ENCODE measurements around the gene TSGA10IP.

TSGA10IP gene

GRCh38 chr11:65945430-65945911 is at the start of gene TSGA10IP:
Gene TSGA10IP (plus strand): TSS chr11:65945480. CDS start chr11:65945676, 196 bp downstream.
- no peak for DNase-seq

DNA sequence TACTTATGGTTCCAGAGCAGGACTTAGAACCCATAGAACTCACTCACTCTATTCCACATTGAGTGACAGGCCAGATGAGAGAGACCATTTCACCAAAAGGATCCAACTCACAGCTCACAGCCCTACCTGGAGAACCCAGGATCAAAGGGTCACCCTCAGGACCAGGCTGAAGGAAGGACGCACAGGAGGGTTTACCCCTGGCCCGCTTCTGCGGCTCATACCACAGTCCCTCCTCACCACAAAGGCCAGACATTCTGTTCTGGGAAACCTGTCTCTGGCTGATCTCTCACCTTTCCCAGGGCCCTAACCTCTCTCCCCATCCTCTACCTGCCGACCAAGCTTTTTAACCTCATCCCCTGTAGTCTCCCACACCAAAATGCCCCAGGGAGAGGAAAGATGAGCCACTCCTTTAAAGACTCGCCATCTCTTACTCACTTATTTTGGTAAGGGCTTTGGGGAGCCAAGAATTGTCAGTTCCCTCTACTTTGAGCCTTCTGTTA is 49.7 kb upstream of the TSGA10IP start:
- DNase-seq = no peak

GRCh38 chr11:65896034-65896999 is 49.0 kb upstream of the TSGA10IP start:
- no peak for DNase-seq

DNA sequence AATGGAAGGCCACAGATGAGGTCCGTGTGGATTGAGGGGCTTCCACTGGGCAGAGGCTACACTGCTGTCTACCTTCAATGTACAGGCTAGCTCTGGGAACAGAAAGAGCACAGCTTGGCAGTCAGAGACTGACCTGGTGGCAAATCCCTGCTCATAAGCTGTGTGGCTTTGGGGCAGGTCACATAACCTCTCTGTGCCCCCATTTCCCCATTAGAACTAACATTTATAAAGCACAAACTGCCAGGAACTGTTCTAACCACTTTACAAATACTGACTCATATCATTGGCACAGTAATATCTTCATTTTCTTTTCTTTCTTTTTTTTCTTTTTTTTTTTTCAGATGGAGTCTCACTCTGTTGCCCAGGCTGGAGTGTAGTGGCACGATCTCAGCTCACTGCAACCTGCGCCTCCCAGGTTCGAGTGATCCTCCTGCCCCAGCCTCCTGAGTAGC is 48.2 kb upstream of the TSGA10IP start:
- DNase-seq = no peak

GRCh38 chr11:65898656-65899355 is 46.5 kb upstream of the TSGA10IP start:
- no peak for DNase-seq

DNA sequence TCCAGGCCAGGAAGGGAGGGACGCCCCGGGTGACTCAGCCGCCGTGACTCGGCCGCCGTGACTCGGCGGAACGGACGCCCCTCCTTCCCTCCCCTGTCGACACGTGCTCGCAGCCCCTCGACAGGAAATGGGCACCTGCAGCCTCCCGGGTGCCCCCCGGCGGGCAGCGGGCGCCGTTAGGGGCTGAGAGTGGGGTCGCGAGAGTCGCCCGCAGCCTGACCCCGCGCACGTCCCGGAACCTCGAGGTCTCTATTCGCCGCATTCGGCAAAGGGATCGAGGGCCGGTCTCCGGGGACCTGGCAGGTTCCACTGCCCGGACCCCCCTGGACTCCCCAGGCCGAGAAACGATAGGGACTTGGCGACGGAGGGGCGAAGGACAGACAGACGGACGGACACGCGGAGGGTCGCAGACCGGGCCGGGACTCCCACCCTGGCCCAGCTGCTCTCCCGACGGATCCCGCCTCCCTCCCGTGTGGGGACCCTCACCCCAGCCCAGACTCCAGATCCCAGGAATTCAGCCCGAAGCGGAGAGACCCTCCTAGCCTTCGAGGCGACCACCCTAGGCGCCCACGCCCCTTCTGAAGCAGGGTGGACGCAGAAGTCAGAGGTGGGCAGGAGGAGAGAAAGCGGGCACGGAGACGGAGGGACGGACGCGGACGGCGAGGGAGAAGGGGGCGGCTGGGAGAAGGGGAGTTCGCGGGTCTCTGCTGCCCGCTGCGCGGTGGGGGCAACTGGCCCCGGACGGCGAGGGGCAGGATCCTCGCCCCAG is 45.7 kb upstream of the TSGA10IP start:
- DNase-seq = no peak

GRCh38 chr11:65900125-65900898 is 45.0 kb upstream of the TSGA10IP start, which contains the start of gene FOSL1:
Gene FOSL1 (minus strand): TSS chr11:65900388. CDS start chr11:65900339, 49 bp downstream.
- DNase-seq = peak; percentile 71

DNA sequence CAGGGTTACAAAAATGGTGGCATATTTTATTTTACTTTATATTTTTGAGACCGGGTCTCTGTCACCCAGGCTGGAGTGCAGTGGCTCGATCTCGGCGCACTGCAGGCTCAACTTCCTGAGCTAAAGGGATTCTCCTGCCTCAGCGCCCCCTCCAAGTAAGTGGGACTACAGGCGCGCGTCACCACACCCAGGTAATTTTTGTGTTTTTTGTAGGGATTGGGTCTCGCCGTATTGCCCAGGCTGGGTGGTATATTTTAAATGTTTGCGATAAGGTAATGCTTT is 44.4 kb upstream of the TSGA10IP start:
- DNase-seq = no peak

- no peak for DNase-seq
Observed at GRCh38 chr11:65903068-65903481, 42.2 kb upstream of the TSGA10IP start.

- DNase-seq = no peak
Observed at GRCh38 chr11:65903715-65904114, 41.6 kb upstream of the TSGA10IP start.

DNA sequence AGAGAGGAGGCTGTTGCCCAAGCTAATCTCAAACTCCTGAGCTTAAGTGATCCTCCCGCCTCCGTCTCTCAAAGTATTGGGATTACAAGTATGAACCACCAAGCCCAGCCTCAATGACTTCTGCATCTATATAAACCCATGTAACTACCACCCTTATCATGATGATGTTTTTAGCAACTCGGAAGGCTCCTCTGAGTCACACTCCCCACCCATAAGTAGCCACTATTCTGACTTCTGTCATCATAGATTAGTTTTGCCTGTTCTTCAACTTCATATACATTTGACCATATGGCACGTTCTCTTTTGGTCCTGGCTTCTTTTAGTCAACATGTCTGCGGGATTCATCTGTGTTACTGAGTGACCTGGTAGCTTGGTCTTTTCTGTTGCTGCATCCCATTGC is 38.7 kb upstream of the TSGA10IP start:
- no peak for DNase-seq

GRCh38 chr11:65907878-65908277 is 37.4 kb upstream of the TSGA10IP start:
- DNase-seq = no peak

- DNase-seq = peak; percentile 72
Observed at GRCh38 chr11:65911682-65912568, 33.4 kb upstream of the TSGA10IP start.

GRCh38 chr11:65912845-65913244 is 32.4 kb upstream of the TSGA10IP start:
- DNase-seq = no peak

GRCh38 chr11:65915101-65915820 is 30.0 kb upstream of the TSGA10IP start:
- no peak for DNase-seq

GRCh38 chr11:65915821-65916251 is 29.4 kb upstream of the TSGA10IP start:
- no peak for DNase-seq

DNA sequence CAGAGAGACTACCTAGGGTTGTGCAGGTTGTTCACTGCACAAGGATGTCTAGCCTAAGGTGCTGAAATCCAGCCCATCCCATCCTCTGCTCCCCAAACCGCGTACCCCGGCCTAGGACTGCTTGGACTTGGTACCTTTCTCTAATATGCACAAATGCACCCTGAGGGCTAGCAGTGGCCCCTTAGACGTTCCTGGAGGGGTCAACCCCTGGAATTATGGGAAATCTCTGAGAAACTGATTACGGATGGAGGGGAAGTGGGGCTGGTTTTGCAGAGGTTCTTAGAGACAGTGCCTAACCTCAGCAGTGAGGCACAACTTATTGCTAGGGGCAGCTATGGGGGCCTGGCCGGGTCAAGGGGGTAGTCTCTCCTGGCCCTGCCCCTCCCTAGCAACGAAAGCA is 28.9 kb upstream of the TSGA10IP start:
- no peak for DNase-seq

DNA sequence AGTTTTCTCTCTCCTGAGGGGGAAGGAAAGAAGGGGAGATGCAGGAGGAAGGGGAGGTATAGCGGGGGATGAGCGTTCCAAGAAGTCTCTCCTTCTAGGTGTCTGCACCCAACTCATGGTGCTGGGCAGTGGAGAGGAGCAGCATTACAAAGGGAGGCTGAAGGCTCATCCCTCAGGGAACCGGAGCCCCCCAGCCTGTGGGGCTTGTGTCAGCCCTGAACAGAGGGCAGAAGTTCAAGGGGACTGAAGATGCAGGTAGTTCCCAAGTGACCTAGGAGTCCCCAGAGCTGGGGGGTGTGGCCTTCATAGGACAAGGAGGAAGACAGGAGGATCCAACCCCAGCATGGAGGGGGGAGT is 28.2 kb upstream of the TSGA10IP start:
- no peak for DNase-seq

DNA sequence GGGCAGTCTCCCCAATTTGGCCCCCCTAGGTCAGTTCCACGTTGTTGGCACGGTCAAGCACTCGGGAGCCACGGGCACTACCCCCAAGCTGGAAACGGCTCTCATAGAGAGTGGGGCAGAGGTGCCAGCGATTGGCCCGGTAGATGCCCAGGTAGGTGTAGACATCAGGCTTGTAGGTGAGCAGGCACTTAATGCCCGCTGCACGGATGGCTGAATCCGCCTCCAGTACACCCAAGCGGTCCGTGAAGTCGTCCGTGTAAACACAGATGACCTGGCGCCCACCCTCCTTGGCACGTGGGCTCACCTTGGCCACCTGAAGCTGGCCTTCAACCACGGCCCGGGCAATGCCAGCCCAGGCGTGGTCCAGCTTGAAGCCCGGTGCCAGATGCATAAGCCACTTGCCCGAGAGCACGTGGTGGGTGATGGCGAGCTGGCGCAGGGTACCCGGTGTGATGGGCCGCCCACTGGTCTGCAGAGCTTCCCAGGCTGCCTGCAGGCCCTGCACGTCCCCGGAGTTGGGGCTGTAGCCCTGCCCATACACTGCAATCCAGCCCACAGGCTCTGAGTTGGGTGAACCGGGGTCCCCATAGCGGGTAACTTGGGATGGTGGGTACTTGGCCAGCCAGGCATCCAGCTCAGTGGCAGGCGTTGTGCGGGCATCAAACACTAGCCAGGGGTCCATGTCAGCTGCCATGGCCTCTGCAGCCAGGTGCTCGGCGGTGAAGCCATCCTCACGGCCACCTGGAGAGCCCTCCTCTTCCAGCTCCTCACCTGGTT is 27.7 kb upstream of the TSGA10IP start:
- DNase-seq = no peak

All from COR-L47 (cell line).